Activated naive CD4-positive, alpha-beta T cell treated with anti-CD3 and anti-CD28 coated beads for 36 hours (primary cell): ENCODE measurements around the gene HSPA12B. TPM values are rescaled to one million over a fixed set of nuclear protein-coding genes. Genes with fewer than 3 reads are reported as not detected.

ENCODE experiments used
- CTCF ChIA-PET: fragments of 350-600 bp; sonication (Branson Sonifier 250); formaldehyde crosslinking; loops from one replicate; lab custom pipeline; 2021; ENCODE audit warnings: antibody characterized with exemption; lab: Charles Lee
- DNase-seq: peaks from one replicate; pipeline ENCODE4 v3.0.0-alpha.2; 2020
- H3K27ac Mint-ChIP-seq: one replicate; pipeline ENCODE4 v1.8.0; 2021; ENCODE audit warnings: mild to moderate bottlenecking, mixed read lengths
- H3K27me3 Mint-ChIP-seq: one replicate; pipeline ENCODE4 v1.8.0; 2021; ENCODE audit warnings: low read depth, mixed read lengths
- H3K36me3 Mint-ChIP-seq: one replicate; pipeline ENCODE4 v1.8.0; 2021; ENCODE audit warnings: low read depth, mixed read lengths
- H3K4me1 Mint-ChIP-seq: one replicate; pipeline ENCODE4 v1.8.0; 2021; ENCODE audit warnings: low read depth, mixed read lengths
- H3K4me3 Mint-ChIP-seq: one replicate; pipeline ENCODE4 v1.8.0; 2021; ENCODE audit warnings: mild to moderate bottlenecking, moderate library complexity, mixed read lengths
- H3K9me3 Mint-ChIP-seq: one replicate; pipeline ENCODE4 v1.8.0; 2021; ENCODE audit warnings: mixed read lengths
- intact Hi-C: fragments of 100-400 bp; cut with micrococcal nuclease; formaldehyde crosslinking; loops from one replicate; pipeline ENCODE4 v1.15.1; 2023
- total RNA-seq, 2 experiments: library from RNA; stranded (reverse); gene quantifications; one replicate each; pipeline ENCODE4 v1.2.3, GENCODE V29; 2021

HSPA12B gene
- total RNA-seq, 2 experiments from 2014 or later: not detected

DNA sequence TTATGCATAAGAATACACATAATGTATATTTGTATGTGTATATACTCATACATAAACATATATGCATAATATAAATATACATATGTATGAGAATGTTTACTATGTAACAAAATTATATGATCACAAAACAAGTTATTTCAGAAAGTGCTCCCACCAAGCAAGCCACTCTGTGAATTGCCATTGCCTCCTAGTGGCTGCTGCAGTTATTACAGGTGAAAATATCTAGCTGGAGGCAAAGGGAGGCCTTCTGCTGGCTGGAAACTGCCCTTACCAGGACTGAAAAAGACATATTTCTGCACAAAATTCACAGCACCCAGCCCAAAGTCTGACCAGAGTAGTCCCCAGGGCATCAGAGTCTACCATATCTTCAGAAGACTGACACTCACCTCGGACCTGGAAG lies 36.3 kb upstream of the HSPA12B start:
- intact Hi-C loops: no loop called here
- DNase-seq: peak; percentile 16
- H3K4me3 Mint-ChIP-seq: no peak overlapping the region
- H3K27me3 Mint-ChIP-seq: no peaks in the 10 kb centered on the region
- no peaks in the 10 kb centered on the region for H3K36me3 Mint-ChIP-seq
- no peaks in the 10 kb centered on the region for H3K9me3 Mint-ChIP-seq
- H3K4me1 Mint-ChIP-seq: no peaks in the 10 kb centered on the region
- CTCF ChIA-PET: interaction anchor here (0.6 to 1.7 kb wide), 9 partner anchors 8 to 166 kb away, joined by 3 to 8 read pairs (median 4); no protein-coding TSS in a partner anchor
- H3K27ac Mint-ChIP-seq: no peak overlapping the region

- no peaks in the 10 kb centered on the region for H3K4me1 Mint-ChIP-seq
- H3K27me3 Mint-ChIP-seq: no peaks in the 10 kb centered on the region
- no peak overlapping the region for H3K4me3 Mint-ChIP-seq
- H3K27ac Mint-ChIP-seq: no peak overlapping the region
- intact Hi-C loops: no loop called here
- no peaks in the 10 kb centered on the region for H3K9me3 Mint-ChIP-seq
- DNase-seq: no peak
- no peaks in the 10 kb centered on the region for H3K36me3 Mint-ChIP-seq
- CTCF ChIA-PET: interaction anchor here (0.6 to 1.7 kb wide), 9 partner anchors 9 to 167 kb away, joined by 3 to 8 read pairs (median 4); partner anchors contain the start of gene ADAM33
These were observed 35.5 kb upstream of the HSPA12B start for GRCh38 chr20:3696745-3697587.

DNA sequence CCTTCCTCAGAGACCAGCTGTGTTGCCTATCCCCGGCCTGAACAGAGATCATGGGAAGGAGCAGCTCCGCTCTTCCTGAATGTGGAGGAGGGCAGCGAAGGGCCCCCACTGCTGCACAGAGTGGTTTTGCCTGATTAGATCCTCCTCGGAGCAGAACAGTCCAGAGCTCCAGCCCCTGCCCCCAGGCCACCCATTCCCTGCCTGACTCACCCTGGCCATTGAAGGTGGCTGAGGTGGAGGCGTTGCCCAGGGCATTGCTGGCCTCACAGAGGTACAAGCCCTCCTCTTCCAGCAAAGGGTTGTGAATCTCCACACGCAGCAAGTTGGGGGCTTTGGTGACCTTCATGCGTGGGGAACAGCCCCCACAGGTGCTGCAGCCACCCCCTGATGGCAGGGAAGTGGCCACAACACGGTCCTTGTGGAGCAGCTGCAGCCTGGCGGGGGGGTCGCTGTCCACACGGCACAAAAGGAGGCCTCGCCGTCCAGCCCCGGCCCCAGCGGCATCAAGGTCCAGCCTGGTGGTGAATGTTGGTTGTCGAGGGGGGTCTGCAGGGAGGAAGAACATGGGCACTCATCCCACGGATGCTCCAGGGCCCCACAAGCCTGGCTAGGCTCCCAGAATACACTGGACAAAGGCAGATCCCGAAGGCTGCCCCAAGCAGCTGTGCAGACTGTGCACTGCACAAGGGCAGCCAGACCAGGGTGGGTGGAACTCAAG lies 34.7 kb upstream of the HSPA12B start:
- H3K36me3 Mint-ChIP-seq: no peaks in the 10 kb centered on the region
- H3K27ac Mint-ChIP-seq: no peak overlapping the region
- H3K9me3 Mint-ChIP-seq: no peaks in the 10 kb centered on the region
- CTCF ChIA-PET: interaction anchor here (0.7 to 2.1 kb wide), 3 partner anchors 13 to 21 kb away, joined by 3 to 8 read pairs (median 4); partner anchors contain the start of gene ADAM33
- H3K4me1 Mint-ChIP-seq: no peaks in the 10 kb centered on the region
- DNase-seq: no peak
- no peaks in the 10 kb centered on the region for H3K27me3 Mint-ChIP-seq
- H3K4me3 Mint-ChIP-seq: no peak overlapping the region
- intact Hi-C loops: no loop called here

- Mint-ChIP-seq H3K27ac (no peak overlapping the region), H3K27me3 (peaks cover 2% of the 10 kb centered on the region), H3K36me3 (no peaks in the 10 kb centered on the region), H3K4me3 (no peak overlapping the region), H3K4me1 (no peaks in the 10 kb centered on the region), H3K9me3 (no peaks in the 10 kb centered on the region)
- CTCF ChIA-PET: interaction anchor here (0.8 to 2.1 kb wide), 2 partner anchors 12 to 21 kb away, joined by 4 to 8 read pairs; no protein-coding TSS in a partner anchor
- no peak for DNase-seq
- intact Hi-C loops: no loop called here
These were observed 33.9 kb upstream of the HSPA12B start for GRCh38 chr20:3698591-3699001.

DNA sequence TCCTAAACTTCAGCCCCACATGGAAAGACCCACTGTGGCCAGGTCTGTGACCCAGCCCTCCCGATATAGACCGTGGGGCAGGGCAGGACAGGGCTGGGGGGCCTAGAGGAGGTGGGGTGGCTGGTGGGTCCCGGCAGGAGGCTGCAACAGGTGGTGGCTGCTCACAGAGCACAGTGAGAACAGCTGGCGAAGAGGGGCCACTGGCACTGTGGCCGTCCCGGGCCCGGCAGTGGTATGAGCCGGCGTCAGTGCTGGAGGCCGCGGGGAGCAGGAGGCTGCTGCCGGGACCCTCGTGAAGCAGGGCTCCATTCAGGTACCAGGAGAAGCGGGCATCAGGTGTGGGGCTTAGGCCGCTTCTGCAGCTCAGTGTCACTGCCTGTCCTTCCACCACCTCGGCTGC lies 33.4 kb upstream of the HSPA12B start:
- CTCF ChIA-PET: interaction anchor here (2.1 kb wide), 1 partner anchor 11 kb away, joined by 8 read pairs; no protein-coding TSS in a partner anchor
- peaks cover 2% of the 10 kb centered on the region for H3K27me3 Mint-ChIP-seq
- no peaks in the 10 kb centered on the region for H3K9me3 Mint-ChIP-seq
- intact Hi-C loops: no loop called here
- H3K4me1 Mint-ChIP-seq: no peaks in the 10 kb centered on the region
- DNase-seq: no peak
- no peak overlapping the region for H3K4me3 Mint-ChIP-seq
- no peaks in the 10 kb centered on the region for H3K36me3 Mint-ChIP-seq
- no peak overlapping the region for H3K27ac Mint-ChIP-seq

- Mint-ChIP-seq H3K9me3 (no peaks in the 10 kb centered on the region), H3K36me3 (no peaks in the 10 kb centered on the region), H3K27me3 (peaks cover 2% of the 10 kb centered on the region), H3K4me1 (no peaks in the 10 kb centered on the region), H3K27ac (no peak overlapping the region), H3K4me3 (no peak overlapping the region)
- CTCF ChIA-PET: no interaction called here
- intact Hi-C loops: no loop called here
- no peak for DNase-seq
These were observed 31.2 kb upstream of the HSPA12B start for GRCh38 chr20:3701061-3701998.

DNA sequence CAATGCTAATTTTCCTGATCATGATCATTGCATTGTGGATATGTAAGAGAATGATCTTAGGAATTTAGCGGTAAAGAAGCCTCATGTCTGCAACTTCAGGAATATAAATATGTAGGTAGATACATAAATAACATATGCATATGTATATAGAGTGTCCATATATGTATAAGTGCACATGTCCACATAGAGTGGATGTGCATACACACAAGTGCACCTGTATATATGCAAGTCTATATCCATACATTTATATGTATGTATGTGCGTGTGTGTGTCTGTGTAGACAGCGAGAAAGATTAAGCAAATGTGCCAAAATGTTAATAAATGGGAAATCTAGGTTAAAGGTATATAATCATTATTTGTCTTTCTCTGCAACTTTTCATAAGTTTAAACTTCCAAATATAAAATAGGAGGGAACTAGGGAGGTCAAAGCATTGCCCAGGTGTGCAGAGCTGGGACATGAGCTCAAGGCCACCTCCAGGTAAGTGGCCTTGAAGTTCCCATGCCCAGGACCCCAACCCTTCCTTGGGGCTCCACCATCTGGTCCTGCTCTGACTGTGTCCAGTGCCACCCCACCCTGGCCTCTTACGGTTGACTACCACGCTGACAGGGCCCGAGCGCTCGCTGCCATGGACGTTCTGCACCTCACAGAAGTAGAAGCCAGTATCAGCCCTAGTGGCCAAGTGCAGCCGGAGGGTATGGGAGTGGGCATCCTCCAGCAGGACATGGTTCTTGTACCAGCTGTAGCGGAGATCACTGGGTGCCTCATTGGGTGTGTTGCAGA lies 29.7 kb upstream of the HSPA12B start:
- CTCF ChIA-PET: no interaction called here
- peaks cover 2% of the 10 kb centered on the region for H3K27me3 Mint-ChIP-seq
- intact Hi-C loops: no loop called here

GRCh38 chr20:3704087-3704486 lies 28.4 kb upstream of the HSPA12B start:
- peaks cover 2% of the 10 kb centered on the region for H3K27me3 Mint-ChIP-seq
- H3K9me3 Mint-ChIP-seq: no peaks in the 10 kb centered on the region
- no peak overlapping the region for H3K27ac Mint-ChIP-seq
- no peaks in the 10 kb centered on the region for H3K4me1 Mint-ChIP-seq
- no peak for DNase-seq
- H3K4me3 Mint-ChIP-seq: no peak overlapping the region
- CTCF ChIA-PET: interaction anchor here (0.6 to 1.4 kb wide), 5 partner anchors 12 to 141 kb away, joined by 3 to 11 read pairs (median 3); no protein-coding TSS in a partner anchor
- no peaks in the 10 kb centered on the region for H3K36me3 Mint-ChIP-seq
- intact Hi-C loops: no loop called here

More for the DNA sequence above, 29.7 kb upstream of the HSPA12B start:
- Mint-ChIP-seq H3K36me3 (no peaks in the 10 kb centered on the region), H3K27ac (no peak overlapping the region), H3K4me1 (no peaks in the 10 kb centered on the region), H3K4me3 (no peak overlapping the region), H3K9me3 (no peaks in the 10 kb centered on the region)
- DNase-seq: no peak

DNA sequence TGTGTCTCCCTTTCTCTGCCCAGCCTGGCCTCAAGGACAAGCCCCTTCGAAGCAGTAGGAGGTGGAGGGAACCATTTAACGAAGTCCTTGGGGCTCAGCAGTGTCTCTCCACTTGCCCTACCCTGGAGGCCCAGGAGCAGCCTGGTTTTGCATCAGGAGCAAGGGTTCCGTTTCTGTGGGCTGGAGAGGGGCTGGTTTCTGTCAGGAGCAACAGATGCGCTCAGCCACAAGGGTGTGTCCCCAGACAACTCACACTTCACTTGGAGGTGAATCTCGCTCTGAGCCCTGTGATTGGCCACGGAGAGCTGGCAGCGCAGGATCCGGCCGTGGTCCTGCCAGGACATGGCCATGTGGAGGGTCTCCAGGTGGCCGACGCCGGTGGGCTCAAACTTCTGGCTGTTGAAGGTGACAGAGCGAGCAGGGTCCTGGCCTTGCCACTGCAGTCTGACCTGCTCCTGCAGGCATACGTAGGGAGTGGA lies 27.0 kb upstream of the HSPA12B start:
- Mint-ChIP-seq H3K4me3 (no peak overlapping the region), H3K4me1 (no peaks in the 10 kb centered on the region), H3K27me3 (peaks cover 2% of the 10 kb centered on the region), H3K36me3 (no peaks in the 10 kb centered on the region), H3K27ac (no peak overlapping the region), H3K9me3 (no peaks in the 10 kb centered on the region)
- CTCF ChIA-PET: interaction anchor here (1.2 to 1.4 kb wide), 2 partner anchors 10 to 44 kb away, joined by 3 to 5 read pairs; no protein-coding TSS in a partner anchor
- intact Hi-C loops: no loop called here
- DNase-seq: no peak

DNA sequence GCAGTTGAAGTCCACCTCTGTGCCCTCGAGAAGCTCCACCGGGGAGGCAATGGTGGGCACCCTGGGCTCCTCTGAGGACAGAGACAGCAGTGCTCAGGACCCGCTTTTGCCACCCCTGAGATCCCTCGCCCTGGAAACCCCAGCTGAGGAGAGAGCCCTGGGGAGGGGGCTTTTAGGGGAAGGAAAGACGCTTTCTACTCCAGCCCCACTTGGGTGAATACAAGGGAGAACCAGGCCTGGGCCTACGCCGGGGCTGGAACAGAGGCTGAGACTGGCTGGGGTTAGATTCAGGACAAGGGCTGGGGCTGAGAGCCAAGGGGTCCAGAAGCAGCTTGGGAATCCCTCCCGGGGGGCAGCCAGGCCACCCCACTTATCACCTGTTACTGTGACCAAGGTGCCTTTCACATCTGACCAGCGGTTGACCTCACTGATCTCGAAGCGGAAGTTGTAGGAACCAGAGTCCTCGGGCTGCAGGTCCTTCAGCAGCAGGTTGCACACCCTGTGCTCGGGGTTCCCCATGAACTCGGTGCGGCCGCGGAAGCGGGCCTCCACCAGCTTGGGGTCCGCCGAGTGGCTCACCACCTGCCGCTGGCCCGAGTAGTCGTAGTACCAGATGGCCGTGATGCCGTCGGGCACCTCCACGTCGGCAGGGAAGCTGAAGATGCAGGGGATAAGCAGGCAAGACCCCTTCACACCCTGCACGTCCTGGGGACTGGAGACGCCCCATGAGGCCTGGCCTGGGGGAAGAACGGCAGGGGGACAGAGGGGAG lies 26.3 kb upstream of the HSPA12B start:
- Mint-ChIP-seq H3K9me3 (no peaks in the 10 kb centered on the region), H3K4me1 (no peaks in the 10 kb centered on the region), H3K27me3 (peaks cover 2% of the 10 kb centered on the region), H3K4me3 (no peak overlapping the region), H3K36me3 (no peaks in the 10 kb centered on the region), H3K27ac (no peak overlapping the region)
- intact Hi-C loops: no loop called here
- no peak for DNase-seq
- CTCF ChIA-PET: interaction anchor here (1.2 to 1.4 kb wide), 2 partner anchors 10 to 43 kb away, joined by 3 to 5 read pairs; no protein-coding TSS in a partner anchor
